K562 (cell line): ENCODE results near the gene COMMD1. TPM values are rescaled to one million over a fixed set of nuclear protein-coding genes. Genes with fewer than 3 reads are reported as not detected.

Source experiments
- ATF7 ChIP-seq: fragments of 450-650 bp; IDR thresholded peaks from 2 replicates; pipeline ENCODE4 v1.7.1; 2014; ENCODE audit warnings: mild to moderate bottlenecking, moderate library complexity
- CTBP1 ChIP-seq: fragments of 450-650 bp; IDR thresholded peaks from 2 replicates; pipeline ENCODE4 v1.6.1; 2016; ENCODE audit warnings: borderline replicate concordance
- EP300 ChIP-seq: IDR thresholded peaks from 2 replicates; pipeline ENCODE4 v1.6.1; 2012; ENCODE audit warnings: low read length, improper control_type of control experiment
- GATA2 ChIP-seq: sonication (generic); formaldehyde crosslinking; IDR thresholded peaks from 2 replicates; pipeline ENCODE4 v1.4.0; 2020; ENCODE audit warnings: mild to moderate bottlenecking, missing genetic modification reagents
- HMBOX1 ChIP-seq: sonication (generic); IDR thresholded peaks from 2 replicates; pipeline ENCODE4 v1.6.1; 2016
- MNT ChIP-seq, 2 experiments: fragments of 450-650 bp; conservative IDR thresholded peaks; 2 replicates each; pipeline ENCODE4 v1.6.1; 2017; ENCODE audit warnings: mild to moderate bottlenecking in 2 of 2, moderate library complexity in 2 of 2
- MTA2 ChIP-seq: fragments of 450-650 bp; IDR thresholded peaks from 2 replicates; pipeline ENCODE4 v1.6.1; 2016; ENCODE audit warnings: low read depth
- MTF1 ChIP-seq: fragments of 250-450 bp; sonication (Bioruptor Pico); IDR thresholded peaks from 2 replicates; pipeline ENCODE4 v1.9.0; 2021; ENCODE audit warnings: moderate library complexity, mild to moderate bottlenecking, inconsistent platforms, borderline replicate concordance
- NRF1 ChIP-seq, 2 experiments: fragments of 450-650 bp; IDR thresholded peaks in 1 of 2; conservative IDR thresholded peaks in 1 of 2; 2 replicates each; pipeline ENCODE4 v1.6.1; 2014; ENCODE audit warnings: mild to moderate bottlenecking in 2 of 2
- SMARCA5 ChIP-seq: fragments of 450-650 bp; IDR thresholded peaks from 2 replicates; pipeline ENCODE4 v1.6.1; 2016
- SOX6 ChIP-seq: fragments of 450-650 bp; IDR thresholded peaks from 2 replicates; pipeline ENCODE4 v1.6.1; 2014; ENCODE audit warnings: mild to moderate bottlenecking
- TEAD4 ChIP-seq, 2 experiments: sonication (generic) in 1 of 2; formaldehyde crosslinking in 1 of 2; IDR thresholded peaks; 2 replicates each; pipeline versions ENCODE4 v1.6.1 to v1.8.0; 2012 to 2022; ENCODE audit warnings: borderline replicate concordance in 1 of 2, inconsistent platforms in 1 of 2, low read length in 1 of 2, mild to moderate bottlenecking in 1 of 2, missing genetic modification reagents in 1 of 2
- YBX1 ChIP-seq: fragments of 450-650 bp; IDR thresholded peaks from 2 replicates; pipeline ENCODE4 v1.7.1; 2016; ENCODE audit warnings: mild to moderate bottlenecking
- ZNF324 ChIP-seq: fragments of 250-450 bp; sonication (Bioruptor Pico); IDR thresholded peaks from 2 replicates; pipeline ENCODE4 v1.4.0; 2020; ENCODE audit warnings: mild to moderate bottlenecking
- ZNF699 ChIP-seq: fragments of 250-450 bp; sonication (Bioruptor Pico); IDR thresholded peaks from 2 replicates; pipeline ENCODE4 v1.8.0; 2021; ENCODE audit warnings: mild to moderate bottlenecking, moderate library complexity; ENCODE audit not compliant: insufficient replicate concordance
- ZNF766 ChIP-seq: fragments of 200-800 bp; sonication (Bioruptor generic); conservative IDR thresholded peaks from 2 replicates; pipeline ENCODE4 v1.6.1; 2016; ENCODE audit warnings: missing genetic modification characterization, missing compliant biosample characterization
- polyA plus RNA-seq, 8 experiments: library from polyadenylated mRNA; depleted of rRNA in 4 of 8; stranded (reverse) in 5 of 8; unstranded in 3 of 8; fragments of >200 nt; fragmentation: Nextera tagmentation in 2 of 8; fragmentation: Illumina TruSeq in 1 of 8; extraction: Ambion mirVana in 2 of 8; extraction: Trizol in 1 of 8; gene quantifications; 2 replicates each; pipeline versions ENCODE4 v1.2.1 to v1.2.3, GENCODE V29; 2011 to 2014; ENCODE audit warnings: inconsistent platforms in 1 of 8, missing spikeins in 1 of 8
- total RNA-seq, 7 experiments: library from RNA; depleted of rRNA in 6 of 7; stranded (reverse); fragments of >200 nt in 6 of 7; fragmentation: Illumina TruSeq in 2 of 7; extraction: Trizol in 2 of 7; gene quantifications; 2 replicates each; pipeline versions ENCODE4 v1.2.1 to v1.2.3, GENCODE V29; 2011 to 2021; ENCODE audit warnings: low replicate concordance in 1 of 7
- TF ChIP-seq, protein P1 (sequence below): fragments of 450-650 bp; IDR thresholded peaks from 2 replicates; pipeline ENCODE4 v1.6.1; 2016

COMMD1 gene
- total and polyA plus RNA-seq, 9 of the 15 experiments (the other 6 are each of a cell fraction or from before 2014, with no cell fraction given) = 14.4 to 77.0 (median 21.4) TPM

GRCh38 chr2:62177392-62178049 lies 272.0 kb downstream of the COMMD1 start (continued):
- 0 out of 4 replicates have a peak, but pooled peaks of 1 of the 2 experiments have one; percentile 29 for TF ChIP-seq MNT (conservative IDR thresholded peaks at IDR 0.05)
- TF ChIP-seq, protein P1, sequence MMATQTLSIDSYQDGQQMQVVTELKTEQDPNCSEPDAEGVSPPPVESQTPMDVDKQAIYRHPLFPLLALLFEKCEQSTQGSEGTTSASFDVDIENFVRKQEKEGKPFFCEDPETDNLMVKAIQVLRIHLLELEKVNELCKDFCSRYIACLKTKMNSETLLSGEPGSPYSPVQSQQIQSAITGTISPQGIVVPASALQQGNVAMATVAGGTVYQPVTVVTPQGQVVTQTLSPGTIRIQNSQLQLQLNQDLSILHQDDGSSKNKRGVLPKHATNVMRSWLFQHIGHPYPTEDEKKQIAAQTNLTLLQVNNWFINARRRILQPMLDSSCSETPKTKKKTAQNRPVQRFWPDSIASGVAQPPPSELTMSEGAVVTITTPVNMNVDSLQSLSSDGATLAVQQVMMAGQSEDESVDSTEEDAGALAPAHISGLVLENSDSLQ = peak; percentile 59
- peak; percentile 22; the same call in 1 of the 2 replicates for TF ChIP-seq MTA2
- peak; percentile 27; the same call in 1 of the 2 replicates for TF ChIP-seq CTBP1
- TF ChIP-seq TEAD4 (IDR thresholded peaks at IDR 0.05; ENCODE audit: low read length) = peak; percentile 75
- TF ChIP-seq TEAD4 (CRISPR knock-in tag; IDR thresholded peaks at IDR 0.05; ENCODE audit: borderline replicate concordance) = no peak
- TF ChIP-seq ZNF324 = no peak
- peak; percentile 76 for TF ChIP-seq HMBOX1
- no peak for TF ChIP-seq YBX1
- TF ChIP-seq ZNF766 = 0 out of 2 replicates have a peak, but pooled peaks have one; percentile 22
- TF ChIP-seq SOX6 = peak; percentile 50; the same call in 1 of the 2 replicates
- no peak for TF ChIP-seq ZNF699 (CRISPR knock-in tag)
- no peak for TF ChIP-seq MTF1 (CRISPR knock-in tag)
- TF ChIP-seq SMARCA5 = 0 out of 2 replicates have a peak, but pooled peaks have one; percentile 32
- peak; percentile 52 for TF ChIP-seq EP300
- TF ChIP-seq NRF1 (conservative IDR thresholded peaks at IDR 0.05 in 1 of 2, IDR thresholded peaks at IDR 0.05 in 1 of 2) = 0 out of 4 replicates have a peak, but pooled peaks of 1 of the 2 experiments have one; percentile 21
- TF ChIP-seq ATF7 = peak; percentile 17; the same call in 1 of the 2 replicates
- peak; percentile 63 for TF ChIP-seq GATA2 (CRISPR knock-in tag)
- TF ChIP-seq, all 486 proteins: peak for 32
